SU-DHL-6 (cell line): ENCODE results near the gene ID2.

Experiments
- EZH2phosphoT487 ChIP-seq: fragments of 200-600 bp; sonication (generic), shearing (Covaris generic); conservative IDR thresholded peaks from 2 replicates; pipeline ENCODE4 v1.6.1; 2018; ENCODE audit warnings: mild to moderate bottlenecking, antibody characterized with exemption, low read length, moderate library complexity, mixed read lengths
- TF ChIP-seq, protein P1 (sequence below): fragments of 200-600 bp; sonication (generic); IDR thresholded peaks from one replicate; pipeline ENCODE4 v1.5.1; 2017; ENCODE audit warnings: antibody characterized with exemption, mild to moderate bottlenecking, low read length, moderate library complexity; ENCODE audit not compliant: insufficient read depth, poor library complexity, severe bottlenecking

DNA sequence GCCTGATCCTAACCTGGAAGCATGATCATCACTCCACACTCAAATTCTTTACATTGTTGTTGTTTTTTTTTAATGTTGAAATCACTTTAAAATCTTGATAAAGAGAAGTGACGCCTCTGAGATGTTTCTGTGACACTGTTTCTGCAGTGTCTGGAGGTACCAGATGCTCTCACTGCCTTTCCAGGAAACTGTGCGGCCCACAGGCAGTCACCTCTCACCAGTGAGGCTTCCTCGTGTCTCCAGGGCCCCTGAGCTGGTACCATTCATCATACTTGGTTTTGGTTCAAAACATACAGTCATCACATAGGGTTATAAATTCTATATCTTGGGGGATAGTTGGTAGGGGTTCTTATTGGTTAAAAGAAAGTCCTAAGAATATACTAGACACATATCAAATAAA, 10.1 kb upstream of the ID2 start:
- TF ChIP-seq, protein P1, sequence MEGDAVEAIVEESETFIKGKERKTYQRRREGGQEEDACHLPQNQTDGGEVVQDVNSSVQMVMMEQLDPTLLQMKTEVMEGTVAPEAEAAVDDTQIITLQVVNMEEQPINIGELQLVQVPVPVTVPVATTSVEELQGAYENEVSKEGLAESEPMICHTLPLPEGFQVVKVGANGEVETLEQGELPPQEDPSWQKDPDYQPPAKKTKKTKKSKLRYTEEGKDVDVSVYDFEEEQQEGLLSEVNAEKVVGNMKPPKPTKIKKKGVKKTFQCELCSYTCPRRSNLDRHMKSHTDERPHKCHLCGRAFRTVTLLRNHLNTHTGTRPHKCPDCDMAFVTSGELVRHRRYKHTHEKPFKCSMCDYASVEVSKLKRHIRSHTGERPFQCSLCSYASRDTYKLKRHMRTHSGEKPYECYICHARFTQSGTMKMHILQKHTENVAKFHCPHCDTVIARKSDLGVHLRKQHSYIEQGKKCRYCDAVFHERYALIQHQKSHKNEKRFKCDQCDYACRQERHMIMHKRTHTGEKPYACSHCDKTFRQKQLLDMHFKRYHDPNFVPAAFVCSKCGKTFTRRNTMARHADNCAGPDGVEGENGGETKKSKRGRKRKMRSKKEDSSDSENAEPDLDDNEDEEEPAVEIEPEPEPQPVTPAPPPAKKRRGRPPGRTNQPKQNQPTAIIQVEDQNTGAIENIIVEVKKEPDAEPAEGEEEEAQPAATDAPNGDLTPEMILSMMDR: no peak
- no peak for TF ChIP-seq EZH2phosphoT487
